ENCODE results near the gene TMC7.

DNA sequence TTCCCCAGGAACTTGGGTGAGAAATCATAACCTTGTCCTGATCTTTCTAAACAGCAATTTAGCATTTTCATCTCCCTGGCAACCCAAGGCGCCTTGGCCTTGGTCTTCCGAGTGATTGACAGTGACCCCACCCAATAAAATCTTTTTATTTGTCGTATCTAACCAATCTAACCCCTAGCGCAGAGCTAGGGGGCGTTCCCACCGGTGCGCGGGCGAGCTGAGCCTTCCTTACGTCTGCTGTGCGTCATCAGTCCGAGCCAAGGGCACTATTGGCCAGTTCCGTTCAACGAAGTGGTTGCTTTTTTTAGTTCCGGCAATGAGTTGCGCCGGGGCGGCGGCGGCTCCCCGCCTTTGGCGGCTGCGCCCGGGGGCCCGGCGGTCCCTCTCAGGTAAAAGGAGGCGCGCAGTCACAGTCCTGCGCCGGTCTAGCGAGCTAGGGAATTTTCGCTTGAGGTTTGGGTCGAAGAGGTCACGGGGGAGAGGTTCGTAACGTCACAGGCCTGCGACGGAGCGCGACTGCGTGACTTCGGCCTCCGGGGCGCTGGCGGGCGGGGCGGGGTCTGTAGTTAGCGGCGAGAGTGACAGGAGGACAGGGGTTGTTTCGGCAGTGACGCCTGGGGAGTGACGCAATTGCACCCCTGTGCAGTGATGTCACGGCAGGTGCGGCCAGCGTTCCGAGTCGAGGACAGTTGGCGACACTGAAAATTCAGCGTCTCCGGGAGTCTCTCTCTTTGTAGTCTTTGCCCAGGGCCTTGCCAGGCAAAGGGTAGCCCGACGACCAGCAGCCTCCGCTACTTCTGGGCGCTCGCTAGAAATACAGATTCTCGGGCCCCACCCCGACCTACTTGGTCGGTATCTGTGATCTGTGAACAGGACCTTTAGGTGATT lies 83.9 kb downstream of the TMC7 start, which contains the start of gene COQ7:
- TF ChIP-seq, protein P1, sequence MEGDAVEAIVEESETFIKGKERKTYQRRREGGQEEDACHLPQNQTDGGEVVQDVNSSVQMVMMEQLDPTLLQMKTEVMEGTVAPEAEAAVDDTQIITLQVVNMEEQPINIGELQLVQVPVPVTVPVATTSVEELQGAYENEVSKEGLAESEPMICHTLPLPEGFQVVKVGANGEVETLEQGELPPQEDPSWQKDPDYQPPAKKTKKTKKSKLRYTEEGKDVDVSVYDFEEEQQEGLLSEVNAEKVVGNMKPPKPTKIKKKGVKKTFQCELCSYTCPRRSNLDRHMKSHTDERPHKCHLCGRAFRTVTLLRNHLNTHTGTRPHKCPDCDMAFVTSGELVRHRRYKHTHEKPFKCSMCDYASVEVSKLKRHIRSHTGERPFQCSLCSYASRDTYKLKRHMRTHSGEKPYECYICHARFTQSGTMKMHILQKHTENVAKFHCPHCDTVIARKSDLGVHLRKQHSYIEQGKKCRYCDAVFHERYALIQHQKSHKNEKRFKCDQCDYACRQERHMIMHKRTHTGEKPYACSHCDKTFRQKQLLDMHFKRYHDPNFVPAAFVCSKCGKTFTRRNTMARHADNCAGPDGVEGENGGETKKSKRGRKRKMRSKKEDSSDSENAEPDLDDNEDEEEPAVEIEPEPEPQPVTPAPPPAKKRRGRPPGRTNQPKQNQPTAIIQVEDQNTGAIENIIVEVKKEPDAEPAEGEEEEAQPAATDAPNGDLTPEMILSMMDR (conservative IDR thresholded peaks at IDR 0.05; ENCODE audit: low read length), result no peak
- TF ChIP-seq EZH2phosphoT487 (IDR thresholded peaks at IDR 0.05; ENCODE audit: borderline replicate concordance), result no peak

All from Loucy (cell line).